Progenitor cell of endocrine pancreas (in vitro differentiated cells): ENCODE data around the gene IPP. TPM values are rescaled to one million over a fixed set of nuclear protein-coding genes. Genes with fewer than 3 reads are reported as not detected.
"Not testable (repeated sequence)": the region's sequence is repeated elsewhere in the genome, so short reads cannot be mapped to it uniquely, and the experiment has no call there.

Experiments
- DNase-seq: peaks from one replicate; pipeline ENCODE4 v3.0.0; 2021; ENCODE audit warnings: low spot score; ENCODE audit not compliant: unreplicated experiment
- H3K27ac Mint-ChIP-seq: 2 replicates; pipeline ENCODE4 v1.8.0; 2021; ENCODE audit warnings: mild to moderate bottlenecking, moderate library complexity, mixed read lengths
- H3K27me3 Mint-ChIP-seq: 2 replicates; pipeline ENCODE4 v1.8.0; 2021; ENCODE audit warnings: mixed read lengths
- H3K36me3 Mint-ChIP-seq: 2 replicates; pipeline ENCODE4 v1.8.0; 2022; ENCODE audit warnings: mixed read lengths; ENCODE audit not compliant: insufficient read depth
- H3K4me1 Mint-ChIP-seq: 2 replicates; pipeline ENCODE4 v1.8.0; 2021; ENCODE audit warnings: low read depth, mixed read lengths
- H3K4me3 Mint-ChIP-seq: 2 replicates; pipeline ENCODE4 v1.8.0; 2021; ENCODE audit warnings: low read depth, mild to moderate bottlenecking, moderate library complexity, mixed read lengths
- H3K9me3 Mint-ChIP-seq: 2 replicates; pipeline ENCODE4 v1.8.0; 2021; ENCODE audit warnings: low read depth, mixed read lengths
- total RNA-seq: library from RNA; stranded (reverse); gene quantifications from 2 replicates; pipeline ENCODE4 v1.2.1, GENCODE V29; 2021
- TF ChIP-seq, protein P1 (sequence below): fragments of 200-600 bp; sonication (generic); IDR thresholded peaks from one replicate; pipeline ENCODE4 v1.5.0; 2021; ENCODE audit warnings: antibody characterized with exemption, mild to moderate bottlenecking; ENCODE audit not compliant: unreplicated experiment

The IPP gene
- total RNA-seq, 1 donor from 2014 or later: 21.0 TPM

GRCh38 chr1:45694823-45695222 is 55.6 kb downstream of the IPP start:
- Mint-ChIP-seq H3K4me1 (peaks cover 4% of the 10 kb centered on the region), H3K4me3 (no peak overlapping the region), H3K36me3 (peaks cover 4% of the 10 kb centered on the region), H3K27me3 (no peaks in the 10 kb centered on the region), H3K9me3 (no peaks in the 10 kb centered on the region), H3K27ac (no peak overlapping the region)
- DNase-seq: no peak
- TF ChIP-seq, protein P1, sequence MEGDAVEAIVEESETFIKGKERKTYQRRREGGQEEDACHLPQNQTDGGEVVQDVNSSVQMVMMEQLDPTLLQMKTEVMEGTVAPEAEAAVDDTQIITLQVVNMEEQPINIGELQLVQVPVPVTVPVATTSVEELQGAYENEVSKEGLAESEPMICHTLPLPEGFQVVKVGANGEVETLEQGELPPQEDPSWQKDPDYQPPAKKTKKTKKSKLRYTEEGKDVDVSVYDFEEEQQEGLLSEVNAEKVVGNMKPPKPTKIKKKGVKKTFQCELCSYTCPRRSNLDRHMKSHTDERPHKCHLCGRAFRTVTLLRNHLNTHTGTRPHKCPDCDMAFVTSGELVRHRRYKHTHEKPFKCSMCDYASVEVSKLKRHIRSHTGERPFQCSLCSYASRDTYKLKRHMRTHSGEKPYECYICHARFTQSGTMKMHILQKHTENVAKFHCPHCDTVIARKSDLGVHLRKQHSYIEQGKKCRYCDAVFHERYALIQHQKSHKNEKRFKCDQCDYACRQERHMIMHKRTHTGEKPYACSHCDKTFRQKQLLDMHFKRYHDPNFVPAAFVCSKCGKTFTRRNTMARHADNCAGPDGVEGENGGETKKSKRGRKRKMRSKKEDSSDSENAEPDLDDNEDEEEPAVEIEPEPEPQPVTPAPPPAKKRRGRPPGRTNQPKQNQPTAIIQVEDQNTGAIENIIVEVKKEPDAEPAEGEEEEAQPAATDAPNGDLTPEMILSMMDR: no peak

DNA sequence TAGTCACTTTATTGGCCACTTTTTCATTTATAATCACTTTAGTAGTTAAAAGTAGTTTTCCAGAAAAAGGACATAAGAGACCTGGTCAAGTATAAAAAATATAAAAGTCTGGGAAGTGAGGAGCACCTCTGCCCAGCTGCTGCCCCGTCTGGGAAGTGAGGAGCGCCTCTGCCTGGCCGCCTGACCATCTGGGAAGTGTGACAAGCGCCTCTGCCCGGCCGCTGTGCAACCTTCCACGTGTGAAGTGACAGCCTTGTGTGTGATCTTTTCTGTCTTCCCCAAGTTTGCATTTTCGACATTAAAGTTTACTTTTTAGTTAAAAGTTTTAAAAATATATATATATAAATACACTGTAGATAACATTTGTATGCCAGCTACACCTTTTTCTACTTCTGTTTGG is 56.6 kb downstream of the IPP start:
- H3K9me3 Mint-ChIP-seq, H3K27ac Mint-ChIP-seq, H3K4me1 Mint-ChIP-seq, H3K27me3 Mint-ChIP-seq, H3K36me3 Mint-ChIP-seq, DNase-seq, H3K4me3 Mint-ChIP-seq: not testable (repeated sequence)

DNA sequence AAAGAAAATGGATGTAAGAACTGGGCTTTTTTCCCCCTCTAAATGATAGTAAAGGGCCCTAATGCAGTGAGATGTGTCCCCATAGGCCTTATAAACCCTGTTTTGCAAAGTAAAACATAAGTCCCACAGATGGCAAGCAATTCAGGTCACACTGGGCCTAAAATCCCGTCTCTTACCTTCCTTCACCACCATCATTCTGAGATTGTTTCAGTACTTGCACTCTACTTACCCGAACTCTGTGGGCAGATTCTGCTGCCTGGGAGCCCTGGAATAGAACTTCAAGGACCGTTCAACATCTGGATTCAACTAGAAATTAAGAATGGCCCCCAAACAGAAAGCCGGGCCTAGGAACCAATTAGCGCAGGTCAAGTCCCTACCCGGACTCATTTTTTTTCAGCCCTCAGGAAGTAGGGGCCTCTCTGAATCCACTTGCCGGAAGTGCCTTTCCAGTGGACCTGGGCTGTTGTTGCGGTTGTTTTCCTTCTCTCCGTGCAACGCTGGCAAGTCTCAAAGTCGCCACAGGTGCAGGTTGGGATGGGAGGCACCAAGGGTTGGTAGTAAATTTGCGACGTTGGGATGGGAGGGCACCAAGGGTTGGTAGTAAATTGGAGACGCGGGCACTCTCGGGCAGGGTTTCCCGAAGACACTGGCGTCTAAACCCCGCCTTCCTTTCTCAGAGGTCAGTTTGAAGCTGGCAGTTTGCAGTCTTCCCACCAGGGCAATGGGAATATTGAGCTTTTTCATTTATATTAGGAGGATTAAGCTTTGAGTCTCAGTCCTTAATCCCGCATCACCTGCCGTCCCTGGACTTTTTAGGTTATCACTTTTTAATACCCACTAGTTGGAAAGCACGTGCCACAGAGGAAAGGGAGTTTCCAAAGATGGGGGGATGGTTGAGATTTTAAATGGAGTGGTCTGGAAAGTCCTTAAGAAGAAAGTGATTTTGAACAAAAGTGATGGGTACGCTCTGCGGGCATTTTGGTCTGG is 62.4 kb downstream of the IPP start, which contains the start of gene TMEM69:
TSS of gene TMEM69 (plus strand) at position 428 of the 987 bp plus-strand sequence. CDS start 2,888 bp downstream, outside the sequence.
- peaks cover 4% of the 10 kb centered on the region for H3K36me3 Mint-ChIP-seq
- TF ChIP-seq, protein P1: peak; percentile 40
- H3K27ac Mint-ChIP-seq: peak within 1 kb of the TSS; percentile 100
- peak within 1 kb of the TSS; percentile 99 for H3K4me3 Mint-ChIP-seq
- peaks cover 18% of the 10 kb centered on the region for H3K4me1 Mint-ChIP-seq
- no peaks in the 10 kb centered on the region for H3K9me3 Mint-ChIP-seq
- peak; percentile 30 for DNase-seq
- no peaks in the 10 kb centered on the region for H3K27me3 Mint-ChIP-seq

DNA sequence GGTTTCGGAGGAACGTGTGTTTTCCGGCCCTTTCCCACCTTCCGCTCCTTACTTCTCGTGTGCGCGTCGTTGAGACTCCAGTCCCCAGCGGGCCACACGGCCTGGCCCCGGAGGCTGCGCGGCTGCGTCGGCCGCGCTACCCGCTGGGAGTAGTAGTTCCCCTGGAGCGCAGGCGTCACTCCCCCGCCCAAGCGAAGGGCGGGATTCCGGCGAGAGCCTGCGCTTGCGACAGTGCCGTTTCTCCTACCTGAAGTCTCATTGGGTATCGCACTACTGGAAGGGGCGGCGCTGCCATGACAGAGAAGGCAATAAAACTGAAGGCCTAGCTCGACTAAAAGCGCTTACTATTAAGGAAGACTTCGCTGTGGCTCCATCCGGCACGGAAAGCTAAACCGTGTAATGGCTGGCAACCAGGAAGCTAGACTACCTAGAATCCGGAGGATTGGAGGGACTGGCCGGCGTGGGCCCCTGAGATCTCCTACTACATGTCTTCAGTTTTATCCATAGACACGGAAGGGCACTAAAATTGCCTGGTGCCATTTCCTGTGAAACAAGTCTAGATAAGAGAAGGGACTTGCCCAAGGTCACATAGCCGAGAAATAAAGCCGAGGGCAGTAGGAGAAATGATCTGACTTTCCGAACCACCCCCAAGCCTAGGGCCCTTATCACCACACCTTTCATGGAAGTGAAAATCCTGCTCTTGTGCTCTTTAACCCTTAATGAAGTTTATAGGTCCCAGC is 63.3 kb downstream of the IPP start:
- peak overlapping the region; percentile 99 for H3K4me3 Mint-ChIP-seq
- peak; percentile 95 for DNase-seq
- no peaks in the 10 kb centered on the region for H3K27me3 Mint-ChIP-seq
- TF ChIP-seq, protein P1: no peak
- H3K36me3 Mint-ChIP-seq: peaks cover 2% of the 10 kb centered on the region
- peaks cover 26% of the 10 kb centered on the region for H3K4me1 Mint-ChIP-seq
- no peaks in the 10 kb centered on the region for H3K9me3 Mint-ChIP-seq
- H3K27ac Mint-ChIP-seq: peak overlapping the region; percentile 100

- peak within 1 kb of the TSS; percentile 99 for H3K4me3 Mint-ChIP-seq
- H3K36me3 Mint-ChIP-seq: peaks cover 1% of the 10 kb centered on the region
- peak; percentile 94 for DNase-seq
- H3K9me3 Mint-ChIP-seq: no peaks in the 10 kb centered on the region
- H3K27me3 Mint-ChIP-seq: no peaks in the 10 kb centered on the region
- TF ChIP-seq, protein P1: no peak
- H3K27ac Mint-ChIP-seq: peak within 1 kb of the TSS; percentile 100
- peaks cover 31% of the 10 kb centered on the region for H3K4me1 Mint-ChIP-seq
Measured at GRCh38 chr1:45686288-45687013, 64.0 kb downstream of the IPP start, which contains the start of gene GPBP1L1. Gene GPBP1L1 (minus strand): TSS chr1:45686533. CDS start chr1:45659087, 27,446 bp downstream.
